ENCODE measurements around the gene SPRR2B. TPM values are rescaled to one million over a fixed set of nuclear protein-coding genes. Genes with fewer than 3 reads are reported as not detected.

Gene SPRR2B
- total and polyA plus RNA-seq, 10 of the 15 experiments (the other 5 are each of a cell fraction or from before 2014, with no cell fraction given) = not detected

GRCh38 chr1:153070243-153070642, 1.2 kb downstream of the SPRR2B start (continued):
- TF ChIP-seq E4F1 (IDR thresholded peaks at IDR 0.05; ENCODE audit: borderline replicate concordance, partially characterized antibody) (no peak), RELA (IDR thresholded peaks at IDR 0.05; ENCODE audit: borderline replicate concordance, partially characterized antibody) (no peak), ZBTB4 (CRISPR knock-in tag; IDR thresholded peaks at IDR 0.05) (no peak), MAX (IDR thresholded peaks at IDR 0.05; ENCODE audit: low read depth, low read length) (no peak), NR2F1 (conservative IDR thresholded peaks at IDR 0.05) (no peak), CBFB (IDR thresholded peaks at IDR 0.05; ENCODE audit: low read depth) (no peak), ZSCAN29 (IDR thresholded peaks at IDR 0.05) (no peak), PRDM15 (CRISPR knock-in tag; IDR thresholded peaks at IDR 0.05) (no peak), BHLHE40 (IDR thresholded peaks at IDR 0.05; ENCODE audit: borderline replicate concordance in 1 of 2, low read depth in 2 of 2, low read length in 1 of 2) (no peak)
